ENCODE results near the gene BAZ1B. TPM values are rescaled to one million over a fixed set of nuclear protein-coding genes. Genes with fewer than 3 reads are reported as not detected.
"Not testable (repeated sequence)": the region's sequence is repeated elsewhere in the genome, so short reads cannot be mapped to it uniquely, and the experiment has no call there.

BAZ1B gene
- total RNA-seq, 1 donor from 2014 or later, result 21.5 TPM

DNA sequence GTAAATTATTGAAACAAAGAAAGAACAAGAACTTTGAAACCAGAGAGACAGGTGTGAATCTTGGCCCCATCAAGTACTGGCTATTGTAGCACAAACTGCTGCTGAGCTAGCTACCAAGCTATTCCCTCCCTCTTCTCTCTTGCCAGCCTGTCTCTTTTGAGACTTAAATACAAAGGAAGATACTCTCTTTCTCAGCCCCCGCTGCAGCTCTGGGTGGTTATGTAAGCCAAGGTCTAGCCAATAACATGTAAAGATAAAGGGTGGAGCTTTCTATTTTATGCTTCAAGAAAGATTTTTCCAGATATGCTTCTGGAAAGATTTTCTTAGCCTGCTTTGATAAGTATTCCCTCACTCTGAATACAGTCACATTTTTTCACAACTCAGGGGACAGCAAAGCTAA lies 17.2 kb downstream of the BAZ1B start:
- ATAC-seq (no peak), DNase-seq (ENCODE audit: low spot score) (no peak)

DNA sequence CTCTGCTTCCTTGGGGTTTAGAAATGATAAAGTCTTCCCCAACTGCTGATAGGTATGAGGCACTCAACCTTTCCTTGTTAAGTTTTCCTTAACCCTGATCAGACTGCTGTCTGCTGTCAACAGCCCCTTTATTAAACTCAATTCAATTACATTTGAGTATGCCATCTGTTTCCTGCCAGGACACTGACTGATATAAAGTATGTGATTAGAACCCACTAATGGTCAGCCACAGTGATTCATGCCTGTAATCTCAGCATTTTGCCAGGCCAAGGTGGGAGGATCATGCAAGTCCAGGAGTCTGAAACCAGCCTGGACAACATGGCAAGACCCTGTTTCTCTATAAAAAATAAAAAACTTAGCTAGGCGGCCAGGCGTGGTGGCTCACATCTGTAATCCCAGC lies 18.1 kb downstream of the BAZ1B start:
- DNase-seq (ENCODE audit: low spot score) (no peak), ATAC-seq (no peak)

DNA sequence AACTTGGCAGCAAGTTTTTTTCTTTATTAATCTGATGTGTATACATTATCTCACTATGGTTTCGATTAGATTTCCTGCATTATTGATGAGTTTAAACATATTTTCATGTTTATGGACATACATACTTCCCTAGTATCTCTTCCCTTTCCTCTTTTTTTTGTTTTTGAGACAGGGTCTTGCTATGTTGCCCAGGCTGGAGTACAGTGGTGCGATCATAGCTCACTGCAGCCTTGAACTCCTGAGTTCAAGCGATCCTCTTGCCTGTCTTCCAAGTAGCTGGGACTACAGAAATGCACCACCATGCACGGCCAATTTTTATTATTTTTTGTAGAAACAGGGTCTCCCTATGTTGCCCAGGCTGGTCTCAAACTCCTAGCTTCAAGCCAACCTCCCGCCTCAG lies 18.9 kb downstream of the BAZ1B start:
- DNase-seq (ENCODE audit: low spot score) (no peak), ATAC-seq (no peak)

DNA sequence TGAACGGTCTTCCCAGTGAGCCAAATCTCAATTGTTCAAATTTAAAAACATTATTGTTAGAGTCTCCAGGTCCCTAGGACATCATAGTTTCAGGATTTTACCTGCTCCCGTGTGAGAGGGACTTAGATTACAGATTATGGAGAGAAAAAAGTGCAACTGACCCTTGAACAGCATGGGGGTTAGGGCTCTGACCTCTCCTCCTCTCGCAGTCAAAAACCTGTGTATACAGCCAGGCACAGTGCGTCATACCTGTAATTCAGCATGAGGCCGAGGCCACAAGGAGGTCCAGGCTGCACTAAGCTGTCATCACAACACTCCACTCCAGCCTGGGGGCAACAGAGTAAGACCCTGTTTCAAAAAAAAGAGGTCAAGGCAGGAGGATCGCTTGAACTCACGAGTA lies 25.5 kb downstream of the BAZ1B start:
- DNase-seq (ENCODE audit: low spot score), result peak; percentile 63
- ATAC-seq, result peak; percentile 96

DNA sequence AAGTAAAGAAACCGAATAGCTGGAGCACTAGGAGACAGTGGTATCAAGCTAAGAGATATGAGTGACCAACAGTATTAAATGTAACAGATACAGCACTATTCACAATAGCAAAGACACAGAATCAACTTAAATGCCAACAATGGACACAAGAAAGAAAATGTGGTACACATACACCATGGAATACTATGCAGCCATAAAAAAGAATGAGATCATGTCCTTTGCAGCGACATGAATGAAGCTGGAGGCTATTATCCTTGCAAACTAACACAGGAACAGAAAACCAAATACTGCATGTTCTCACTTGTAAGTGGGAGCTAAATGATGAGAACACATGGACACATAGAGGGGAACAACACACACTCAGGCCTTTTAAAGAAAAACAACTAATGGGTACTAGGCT lies 26.6 kb downstream of the BAZ1B start:
- DNase-seq (ENCODE audit: low spot score); ATAC-seq: not testable (repeated sequence)

DNA sequence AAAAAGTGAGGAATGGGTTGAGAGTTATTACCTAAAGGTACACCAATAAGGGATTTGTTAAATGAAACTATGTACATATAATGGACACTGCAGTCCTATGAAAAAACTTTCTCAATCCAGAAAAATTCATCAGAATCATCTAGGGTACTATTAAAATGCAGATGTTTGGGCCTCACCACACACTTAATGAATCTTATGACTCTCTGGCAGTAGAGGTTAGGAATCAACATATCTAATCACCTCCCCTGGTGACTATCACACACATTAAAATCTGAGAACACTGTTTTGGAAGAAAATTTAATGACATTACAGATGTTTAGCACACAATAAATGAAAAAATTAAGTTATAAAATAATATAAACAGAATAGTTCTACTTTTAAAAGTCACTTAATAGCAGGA lies 32.1 kb downstream of the BAZ1B start:
- DNase-seq (ENCODE audit: low spot score), result no peak
- ATAC-seq, result no peak

DNA sequence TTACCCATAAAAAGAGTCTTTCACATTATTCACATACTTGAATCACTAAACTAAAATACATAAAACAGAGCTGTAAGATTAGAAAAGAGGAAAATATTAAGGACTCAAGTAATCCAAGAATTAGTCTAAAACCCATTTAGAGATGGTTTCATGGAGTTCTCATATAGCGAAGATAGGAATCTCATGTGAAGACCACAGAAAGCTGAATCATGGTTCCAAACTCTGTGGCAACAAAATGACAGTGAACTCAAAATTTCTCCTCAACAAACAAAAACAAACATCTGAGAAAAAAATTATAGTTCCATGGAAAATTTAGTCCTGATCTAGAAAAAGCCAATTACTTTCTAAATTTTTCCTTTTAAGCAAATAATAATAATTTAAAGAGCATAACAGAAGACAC lies 34.6 kb downstream of the BAZ1B start:
- DNase-seq (ENCODE audit: low spot score) (no peak), ATAC-seq (no peak)

DNA sequence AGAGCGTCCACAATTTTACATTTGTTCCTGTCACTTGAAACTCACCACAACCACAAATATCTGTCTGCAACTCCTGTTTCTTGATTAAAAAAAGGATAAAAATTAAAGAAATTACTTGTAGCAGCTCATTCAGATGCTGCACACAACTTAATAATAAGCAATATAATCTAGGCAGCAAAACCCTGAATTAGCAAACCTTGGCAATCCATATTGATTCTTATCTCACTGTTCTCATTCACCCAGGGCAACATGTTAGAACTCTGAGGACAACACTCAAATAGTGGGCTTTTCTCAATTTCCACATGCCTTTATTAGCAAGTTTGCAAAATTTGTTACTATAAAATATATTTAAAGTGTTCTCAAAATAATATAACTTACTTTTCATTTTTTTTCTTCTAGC lies 38.9 kb downstream of the BAZ1B start:
- no peak for ATAC-seq
- DNase-seq (ENCODE audit: low spot score), result no peak

DNA sequence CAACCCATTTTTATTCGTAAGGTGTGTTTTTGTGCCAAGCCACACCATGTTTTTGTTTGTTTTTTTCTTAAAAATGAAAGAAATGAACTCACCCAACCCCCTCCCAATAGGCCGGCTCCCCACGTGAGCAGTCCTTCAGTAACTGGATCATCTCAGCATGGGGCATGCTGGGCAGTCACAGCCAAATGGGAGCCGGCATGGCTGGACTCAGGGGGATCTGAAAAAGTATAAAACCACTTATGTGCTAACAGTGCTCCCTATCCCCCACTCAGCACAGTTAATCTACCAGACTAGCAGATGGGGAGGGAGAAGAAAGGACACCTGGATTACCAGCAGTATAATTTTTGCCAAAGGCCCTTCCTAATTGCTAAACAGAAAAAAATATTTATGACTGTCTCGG lies 39.3 kb downstream of the BAZ1B start:
- ATAC-seq (no peak), DNase-seq (ENCODE audit: low spot score) (no peak)

DNA sequence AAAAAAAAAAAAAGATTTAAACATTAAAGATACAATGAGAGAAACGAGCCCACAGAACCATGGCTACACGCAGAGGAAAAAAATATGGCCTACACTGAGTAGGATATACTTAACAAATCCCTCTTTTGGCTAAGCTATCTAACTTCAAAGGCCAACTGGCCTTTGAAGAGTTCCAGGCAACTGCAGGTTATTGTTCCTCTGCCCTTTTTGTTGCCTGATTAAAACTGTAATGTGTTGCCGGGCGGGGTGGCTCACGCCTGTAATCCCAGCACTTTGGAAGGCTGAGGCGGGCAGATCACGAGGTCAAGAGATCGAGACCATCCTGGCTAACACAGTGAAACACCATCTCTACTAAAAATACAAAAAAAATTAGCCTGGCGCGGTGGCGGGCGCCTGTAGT lies 40.6 kb downstream of the BAZ1B start:
- DNase-seq (ENCODE audit: low spot score); ATAC-seq: not testable (repeated sequence)

DNA sequence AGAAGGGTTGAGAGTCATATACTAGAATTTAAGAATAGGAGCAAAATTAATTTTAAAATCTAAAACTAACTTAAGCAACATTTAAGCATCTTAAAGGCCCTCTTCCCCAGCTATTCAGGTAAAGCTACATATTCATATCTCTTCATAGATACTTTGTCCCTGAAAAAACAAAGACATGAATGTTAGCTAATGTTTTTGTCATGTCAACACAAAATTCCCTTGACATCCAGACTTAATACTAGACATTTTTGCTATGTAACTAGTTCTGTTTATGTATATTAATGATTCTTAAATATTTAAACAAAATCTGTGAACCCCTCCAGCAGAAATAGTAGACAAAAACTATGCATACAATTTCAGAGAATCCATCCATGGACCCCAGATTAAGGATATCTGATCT lies 43.5 kb downstream of the BAZ1B start:
- ATAC-seq, result no peak
- DNase-seq (ENCODE audit: low spot score), result no peak

DNA sequence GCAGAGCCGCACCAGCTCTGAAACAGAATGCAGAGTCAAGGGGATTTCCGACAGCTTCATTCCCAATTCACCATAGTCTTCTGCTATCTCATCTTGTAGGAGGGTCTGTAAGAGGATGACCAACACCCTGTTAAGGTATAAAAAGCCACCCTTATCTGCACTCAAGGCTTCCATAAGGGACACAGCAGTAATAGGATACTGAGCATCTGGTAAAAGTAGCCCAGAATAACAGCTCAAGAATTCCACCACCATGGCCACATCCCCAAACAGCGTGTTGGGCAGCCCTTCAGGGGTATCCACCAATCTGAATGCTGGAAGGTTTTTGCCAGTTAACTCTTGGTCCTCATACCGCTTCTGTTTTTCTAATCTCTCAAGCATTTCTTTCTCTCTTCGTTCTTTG lies 44.7 kb downstream of the BAZ1B start:
- no peak for ATAC-seq
- no peak for DNase-seq (ENCODE audit: low spot score)

DNA sequence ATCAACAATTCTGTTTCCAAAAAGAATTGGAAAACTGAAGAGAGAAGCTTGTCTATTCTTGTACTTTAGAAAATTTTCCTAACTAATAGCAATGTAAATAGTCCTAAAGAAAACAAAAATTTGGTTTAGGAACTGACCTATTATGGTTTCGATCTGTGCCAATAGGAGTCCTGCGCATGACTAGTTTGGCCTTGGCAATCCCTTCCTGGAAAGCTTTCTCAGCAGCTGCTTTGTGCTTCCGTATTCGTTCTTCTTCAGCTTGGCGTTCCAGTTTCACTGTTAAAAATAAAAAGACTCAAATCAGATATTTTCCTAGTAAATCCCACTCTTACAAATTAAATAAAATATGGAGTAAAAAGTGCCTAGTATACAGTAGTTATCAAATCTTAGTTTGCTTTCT lies 51.9 kb downstream of the BAZ1B start:
- DNase-seq (ENCODE audit: low spot score), result no peak
- no peak for ATAC-seq

DNA sequence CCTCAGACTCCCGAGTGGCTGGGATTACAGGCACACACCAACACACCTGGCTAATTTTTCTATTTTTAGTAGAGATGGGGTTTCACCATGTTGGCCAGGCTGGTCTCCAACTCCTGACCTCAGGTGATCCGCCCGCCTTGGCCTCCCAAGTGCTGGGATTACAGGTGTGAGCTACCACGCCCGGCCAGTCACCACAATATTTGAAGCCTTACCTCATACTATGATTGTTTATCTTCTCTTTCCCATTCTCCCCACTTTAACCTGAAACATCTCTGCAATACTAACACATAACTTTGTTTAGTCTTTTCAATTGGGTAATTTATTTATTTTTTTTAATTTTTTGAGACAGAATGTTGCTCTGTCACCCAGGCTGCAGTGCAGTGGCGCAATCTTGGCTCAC lies 55.0 kb downstream of the BAZ1B start:
- DNase-seq (ENCODE audit: low spot score), result not testable (repeated sequence)

DNA sequence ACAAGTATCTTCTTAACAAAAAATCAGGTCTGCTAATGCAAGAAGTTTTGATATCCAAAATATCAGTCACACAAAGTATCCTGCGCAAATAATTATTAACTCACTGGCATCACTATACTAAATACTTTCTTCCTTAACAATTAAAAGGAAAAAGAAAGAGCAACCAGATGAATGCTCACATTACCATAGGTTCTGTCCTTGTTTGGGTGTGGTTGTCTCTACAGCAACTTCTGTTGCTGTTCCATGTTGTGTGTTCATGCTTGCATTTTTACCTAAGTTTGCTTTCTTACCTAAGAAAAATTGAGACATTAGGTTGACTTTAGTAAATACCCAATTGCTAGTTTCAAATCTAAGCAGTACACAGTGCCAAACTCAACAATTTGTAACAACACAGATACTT lies 56.0 kb downstream of the BAZ1B start:
- DNase-seq (ENCODE audit: low spot score), result no peak
- ATAC-seq, result no peak

More for the DNA sequence above, 55.0 kb downstream of the BAZ1B start:
- ATAC-seq, result peak; percentile 13

DNA sequence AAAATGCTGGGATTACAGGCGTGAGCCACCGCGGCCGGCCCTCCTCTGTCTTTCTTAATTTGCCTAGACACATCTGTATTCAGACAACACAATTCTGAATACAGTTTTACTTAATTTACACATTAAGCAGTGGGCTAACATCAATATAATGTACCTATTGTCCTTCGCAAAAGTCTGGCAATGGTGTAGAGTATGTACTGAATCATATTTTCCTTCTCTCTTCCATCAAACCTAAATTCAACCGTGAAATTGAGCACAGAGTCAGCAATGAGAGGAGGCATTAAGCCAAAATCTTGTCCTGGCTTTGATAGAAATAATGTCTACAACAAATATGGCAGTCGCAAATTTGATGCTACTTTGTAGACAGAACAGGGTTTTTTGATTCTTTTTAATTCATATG lies 58.1 kb downstream of the BAZ1B start:
- ATAC-seq, result no peak

DNA sequence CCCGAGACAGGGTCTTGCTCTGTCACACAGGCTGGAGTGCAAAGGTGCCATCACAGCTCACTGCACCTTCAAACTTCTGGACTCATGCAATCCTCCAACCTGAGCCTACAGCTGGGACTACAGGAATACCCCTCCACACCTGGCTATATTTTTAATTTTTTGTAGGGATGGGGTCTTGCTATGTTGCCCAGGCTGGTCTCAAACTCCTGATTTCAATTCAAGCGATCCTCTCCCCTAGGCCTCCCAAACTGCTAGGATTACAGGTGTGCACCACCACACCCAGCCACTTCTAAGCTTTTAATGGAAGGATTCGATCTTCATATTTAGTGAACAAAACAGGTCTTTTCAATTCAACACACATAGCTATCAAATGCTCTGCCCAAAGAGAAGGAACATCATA lies 58.8 kb downstream of the BAZ1B start:
- no peak for ATAC-seq
- no peak for DNase-seq (ENCODE audit: low spot score)

More for the DNA sequence above, 58.1 kb downstream of the BAZ1B start:
- DNase-seq (ENCODE audit: low spot score), result no peak

DNA sequence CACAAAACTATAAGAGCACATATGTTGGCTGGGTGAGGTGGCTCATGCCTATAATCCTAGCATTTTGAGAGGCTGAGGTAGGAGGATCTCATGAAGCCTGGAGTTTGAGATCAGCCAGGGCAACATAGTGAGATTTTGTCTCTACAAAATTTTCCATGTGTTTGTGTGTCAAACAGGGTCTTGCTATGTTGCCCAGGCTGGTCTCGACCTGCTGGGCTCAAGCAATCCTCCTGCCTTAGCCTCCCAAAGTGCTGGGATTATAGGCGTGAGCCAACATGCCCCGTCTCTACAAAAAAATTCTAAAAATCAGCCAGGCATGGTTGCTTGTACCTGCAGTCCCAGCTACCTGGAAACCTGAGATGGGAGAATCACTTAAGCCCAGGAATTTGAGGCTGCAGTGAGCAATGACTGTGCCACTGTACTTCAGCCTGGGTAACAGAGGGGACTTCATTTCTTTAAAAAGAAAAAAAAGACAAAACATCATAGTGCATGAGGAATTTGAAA lies 60.3 kb downstream of the BAZ1B start:
- ATAC-seq (no peak), DNase-seq (ENCODE audit: low spot score) (no peak)

DNA sequence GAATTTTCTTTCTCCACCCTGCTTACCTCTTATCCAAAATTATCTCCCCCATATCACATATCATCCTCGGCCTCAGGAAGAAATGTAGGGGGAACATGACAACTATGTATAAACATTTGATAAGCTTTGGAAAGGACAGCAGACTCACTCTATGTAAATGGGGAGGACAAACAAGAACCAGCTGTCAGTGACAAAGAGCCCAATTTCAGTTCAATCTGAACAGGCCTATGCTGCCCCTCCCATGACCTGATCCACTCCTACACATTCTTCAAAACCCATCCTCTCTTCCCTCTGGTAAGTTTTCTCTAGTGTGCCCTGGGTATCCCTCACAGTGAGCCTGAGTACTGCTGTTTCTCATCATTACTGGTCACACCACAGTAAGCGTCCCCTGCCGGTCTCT lies 67.7 kb downstream of the BAZ1B start:
- DNase-seq (ENCODE audit: low spot score) (no peak), ATAC-seq (no peak)

DNA sequence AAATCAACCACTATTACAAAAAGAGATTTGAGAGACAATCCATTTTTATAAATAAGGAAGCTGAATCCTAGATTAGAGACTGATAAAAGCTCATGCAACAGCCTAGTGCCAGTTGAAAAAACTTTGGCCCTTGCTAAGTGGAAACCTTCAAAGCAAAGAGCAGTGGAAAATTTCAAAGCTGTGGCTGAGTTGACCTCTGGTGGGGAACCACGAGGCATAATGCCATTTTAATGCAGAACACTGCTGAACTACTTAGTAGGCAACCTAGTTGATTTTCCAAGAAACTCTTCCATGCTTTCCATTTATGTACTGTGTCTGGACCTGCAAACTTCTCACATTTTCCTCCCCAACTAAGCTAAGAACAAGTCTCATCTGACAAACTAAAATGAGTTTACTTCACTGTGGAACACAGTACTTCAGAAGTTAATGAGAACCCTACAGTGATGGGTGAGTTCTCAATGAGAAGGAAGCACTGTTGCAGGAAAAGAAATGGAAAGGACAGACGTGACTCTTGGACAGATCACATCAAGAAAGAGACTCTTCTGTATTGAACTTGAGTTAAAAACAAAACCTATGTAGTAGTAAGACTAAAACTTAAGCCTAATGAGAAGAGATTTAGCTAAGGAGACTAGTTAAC lies 69.0 kb downstream of the BAZ1B start:
- DNase-seq (ENCODE audit: low spot score) (no peak), ATAC-seq (peak; percentile 61)

DNA sequence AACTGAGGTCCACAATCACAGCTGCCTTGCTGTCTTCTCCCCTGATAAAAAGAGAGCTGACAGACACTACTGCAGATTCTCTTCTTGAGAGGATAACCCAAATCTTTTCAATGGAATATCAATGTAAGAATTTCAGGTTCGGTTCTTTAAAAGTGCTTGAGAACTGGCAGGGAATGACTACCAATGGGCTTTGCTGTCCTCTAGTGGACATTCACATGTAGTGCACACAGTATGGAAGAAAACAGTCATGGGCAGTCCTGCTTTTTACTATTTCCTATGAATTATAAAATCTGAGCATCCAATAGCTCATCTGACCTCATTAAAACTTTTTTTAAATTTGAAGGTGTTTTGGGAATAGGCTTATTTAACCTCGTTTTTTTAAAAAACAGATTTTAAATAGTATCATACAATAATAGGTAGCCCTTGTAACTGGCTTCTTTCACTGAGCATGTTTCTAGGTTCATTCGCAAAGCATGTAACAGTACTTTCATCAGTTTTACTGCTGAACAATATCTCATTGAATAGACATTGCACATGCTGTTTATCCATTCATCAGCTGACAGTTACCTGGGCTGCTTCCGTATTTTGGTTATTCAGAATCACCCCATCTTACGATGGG lies 70.2 kb downstream of the BAZ1B start:
- ATAC-seq (peak; percentile 88), DNase-seq (ENCODE audit: low spot score) (no peak)

DNA sequence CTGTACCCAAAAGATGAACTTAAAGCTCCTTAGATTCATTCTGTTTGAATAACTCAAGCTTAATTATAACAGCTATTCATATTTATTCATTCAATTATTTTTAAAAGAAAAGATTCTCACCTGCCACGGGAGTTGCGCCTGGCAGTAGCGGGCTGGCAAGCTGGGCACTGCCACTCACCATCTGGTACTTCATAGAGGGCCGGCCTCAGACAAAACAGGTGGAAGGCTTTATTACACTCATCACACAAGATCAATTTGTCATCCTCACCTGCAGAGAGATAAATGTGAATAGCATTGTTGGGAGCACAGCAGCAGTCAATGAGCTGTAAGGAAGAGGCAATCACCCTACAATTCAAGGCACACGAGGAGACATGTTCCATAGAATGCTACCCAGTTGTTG lies 72.7 kb downstream of the BAZ1B start:
- DNase-seq (ENCODE audit: low spot score) (no peak), ATAC-seq (no peak)

DNA sequence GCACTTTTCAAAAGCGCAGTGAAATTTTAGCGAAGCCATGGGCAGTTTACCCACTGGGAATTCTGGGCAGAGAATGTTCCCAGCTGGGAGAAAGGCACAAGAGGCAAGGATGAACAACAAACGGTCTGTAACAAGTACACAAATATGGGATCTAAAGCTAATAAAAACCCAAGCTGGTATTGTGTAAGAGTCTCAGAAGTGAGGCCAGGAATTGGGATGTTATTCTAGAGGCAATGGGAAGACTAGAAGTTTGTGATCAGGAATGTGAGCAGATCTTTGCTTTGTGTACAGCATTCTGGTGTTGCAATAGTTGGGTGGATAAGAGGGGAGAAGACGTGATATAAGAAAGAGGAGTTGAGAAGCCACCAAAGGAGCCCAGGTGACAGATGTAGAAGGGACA lies 73.5 kb downstream of the BAZ1B start:
- ATAC-seq, result no peak
- DNase-seq (ENCODE audit: low spot score), result no peak
